DMS153 treated with DMSO at 0.1 percent for 48 hours (cell line): ENCODE results near the gene PPP1R8.
"Not testable (repeated sequence)": the region's sequence is repeated elsewhere in the genome, so short reads cannot be mapped to it uniquely, and the experiment has no call there.

Experiments
- DNase-seq: peaks from one replicate; lab custom pipeline; 2025; ENCODE audit not compliant: unreplicated experiment; lab: John Stamatoyannopoulos, UW

PPP1R8 gene

GRCh38 chr1:27869719-27870085, 39.1 kb downstream of the PPP1R8 start:
- no peak for DNase-seq

- not testable (repeated sequence) for DNase-seq
These were observed 40.5 kb downstream of the PPP1R8 start for GRCh38 chr1:27871076-27871475.

- peak; percentile 51 for DNase-seq
These were observed 41.6 kb downstream of the PPP1R8 start, which contains the start of gene THEMIS2 for GRCh38 chr1:27872059-27872801. TSS of gene THEMIS2 (plus strand) at chr1:27872544. CDS start at chr1:27872572, 28 bp downstream.

- DNase-seq: no peak
These were observed 42.4 kb downstream of the PPP1R8 start for GRCh38 chr1:27872802-27873551.

- DNase-seq: no peak
These were observed 43.2 kb downstream of the PPP1R8 start for GRCh38 chr1:27873671-27874384.

- DNase-seq: no peak
These were observed 45.9 kb downstream of the PPP1R8 start for GRCh38 chr1:27876341-27877114.

GRCh38 chr1:27877115-27877416, 46.5 kb downstream of the PPP1R8 start:
- DNase-seq: no peak

- no peak for DNase-seq
These were observed 47.5 kb downstream of the PPP1R8 start for GRCh38 chr1:27878039-27878438.

- no peak for DNase-seq
These were observed 48.3 kb downstream of the PPP1R8 start for GRCh38 chr1:27878787-27879335.

- no peak for DNase-seq
These were observed 48.9 kb downstream of the PPP1R8 start for GRCh38 chr1:27879374-27880082.

GRCh38 chr1:27882543-27882903, 51.9 kb downstream of the PPP1R8 start:
- no peak for DNase-seq

- no peak for DNase-seq
These were observed 53.0 kb downstream of the PPP1R8 start for GRCh38 chr1:27883536-27883935.

GRCh38 chr1:27884006-27884954, 53.7 kb downstream of the PPP1R8 start:
- DNase-seq: no peak

- no peak for DNase-seq
These were observed 54.5 kb downstream of the PPP1R8 start for GRCh38 chr1:27885114-27885528.

GRCh38 chr1:27885621-27886352, 55.2 kb downstream of the PPP1R8 start:
- DNase-seq: no peak

GRCh38 chr1:27886353-27886679, 55.7 kb downstream of the PPP1R8 start:
- no peak for DNase-seq

GRCh38 chr1:27886744-27887143, 56.2 kb downstream of the PPP1R8 start:
- no peak for DNase-seq

GRCh38 chr1:27887215-27888021, 56.8 kb downstream of the PPP1R8 start:
- no peak for DNase-seq
